ENCODE results near the gene ZMYND19.

- TF ChIP-seq POLR2A (IDR thresholded peaks at IDR 0.05; ENCODE audit: low read length) = no peak
- TF ChIP-seq GATA1 (IDR thresholded peaks at IDR 0.05; ENCODE audit: low read depth, low read length) = no peak
Observed at GRCh38 chr9:137607141-137607857, 17.0 kb upstream of the ZMYND19 start.
